NB4 (cell line): Measurements from ENCODE around the gene CACNG7.
A peak's percentile ranks its signal among the peaks of the same experiment; 100 is the strongest.
"Not testable (repeated sequence)": the region's sequence is repeated elsewhere in the genome, so short reads cannot be mapped to it uniquely, and the experiment has no call there.

Experiments
- DNase-seq: peaks from one replicate; pipeline ENCODE4 v3.0.0; 2010; ENCODE audit warnings: low read depth
- H3K4me3 ChIP-seq: one replicate; pipeline ENCODE4 v1.5.1; 2011; ENCODE audit warnings: mild to moderate bottlenecking, low read depth, low read length, moderate library complexity
- CTCF ChIP-seq: IDR thresholded peaks from one replicate; pipeline ENCODE4 v1.5.1; 2012; ENCODE audit warnings: low read depth, low read length
- MAX ChIP-seq: IDR thresholded peaks from 2 replicates; pipeline ENCODE4 v1.6.1; 2011; ENCODE audit warnings: low read depth, low read length
- MYC ChIP-seq: IDR thresholded peaks from 2 replicates; pipeline ENCODE4 v1.6.1; 2011; ENCODE audit warnings: low read depth, low read length
- POLR2A ChIP-seq: IDR thresholded peaks from 2 replicates; pipeline ENCODE4 v1.6.1; 2011; ENCODE audit warnings: mild to moderate bottlenecking; ENCODE audit not compliant: insufficient read length; ENCODE audit errors: extremely low read depth

Gene CACNG7

GRCh38 chr19:53867225-53868090, 41.6 kb upstream of the CACNG7 start, which contains the start of gene MYADM:
Gene MYADM, plus strand, starts transcription at chr19:53867883. Its CDS starts 5,647 bp downstream, at chr19:53873530.
- peak; percentile 94 for DNase-seq
- TF ChIP-seq CTCF, result no peak
- peak; percentile 62; the same call in 1 of the 2 replicates for TF ChIP-seq MYC
- peak; percentile 70 for TF ChIP-seq MAX
- peak; percentile 71 for TF ChIP-seq POLR2A
- H3K4me3 ChIP-seq, result peak within 1 kb of the TSS; percentile 74

GRCh38 chr19:53868091-53868891, 40.8 kb upstream of the CACNG7 start:
- peak overlapping the region; percentile 74 for H3K4me3 ChIP-seq
- DNase-seq, result peak; percentile 53
- TF ChIP-seq POLR2A, result no peak
- no peak for TF ChIP-seq MAX
- TF ChIP-seq CTCF, result no peak
- TF ChIP-seq MYC, result no peak

GRCh38 chr19:53868892-53869804, 39.9 kb upstream of the CACNG7 start:
- peak; percentile 95 for DNase-seq
- TF ChIP-seq CTCF (no peak), MYC (peak; percentile 86; the same call in 1 of the 2 replicates), MAX (peak; percentile 30; the same call in 1 of the 2 replicates), POLR2A (peak; percentile 11)
- H3K4me3 ChIP-seq, result peak overlapping the region; percentile 74

- DNase-seq, result not testable (repeated sequence)
- H3K4me3 ChIP-seq, result peak overlapping the region; percentile 74
These were observed 39.1 kb upstream of the CACNG7 start for GRCh38 chr19:53869805-53870484.

- peak; percentile 92 for DNase-seq
- peak overlapping the region; percentile 74 for H3K4me3 ChIP-seq
- 0 out of 2 replicates have a peak, but pooled peaks have one; percentile 6 for TF ChIP-seq MYC
- no peak for TF ChIP-seq CTCF
- peak; percentile 61 for TF ChIP-seq POLR2A
- no peak for TF ChIP-seq MAX
These were observed 38.6 kb upstream of the CACNG7 start for GRCh38 chr19:53870485-53870844.
